HepG2 (cell line): ENCODE data around the gene NTN5. TPM values are rescaled to one million over a fixed set of nuclear protein-coding genes. Genes with fewer than 3 reads are reported as not detected.

ENCODE experiments used
- ASH2L ChIP-seq: fragments of 300-600, 200-600 bp; sonication (generic); IDR thresholded peaks from 2 replicates; pipeline ENCODE4 v1.7.0; 2017; ENCODE audit warnings: low read depth, mild to moderate bottlenecking, moderate library complexity, mixed read lengths, low read length; ENCODE audit not compliant: insufficient read length
- BCL6 ChIP-seq: IDR thresholded peaks from 2 replicates; pipeline ENCODE4 v1.6.1; 2016; ENCODE audit warnings: missing genetic modification reagents, missing compliant biosample characterization
- CHD4 ChIP-seq: fragments of 200-600 bp; sonication (generic); IDR thresholded peaks from 2 replicates; pipeline ENCODE4 v1.7.0; 2017; ENCODE audit warnings: mild to moderate bottlenecking, low read length, borderline replicate concordance
- EEA1 ChIP-seq: sonication (generic); formaldehyde crosslinking; IDR thresholded peaks from 2 replicates; pipeline ENCODE4 v1.5.1; 2020; ENCODE audit warnings: mild to moderate bottlenecking, missing genetic modification reagents, borderline replicate concordance
- FOXK2 ChIP-seq: fragments of 450-650 bp; IDR thresholded peaks from 2 replicates; pipeline ENCODE4 v1.6.1; 2016
- HNF4A ChIP-seq: sonication (generic); formaldehyde crosslinking; IDR thresholded peaks from 2 replicates; pipeline ENCODE4 v1.4.0; 2020; ENCODE audit warnings: missing genetic modification reagents
- KLF13 ChIP-seq: sonication (generic); formaldehyde crosslinking; IDR thresholded peaks from 2 replicates; pipeline ENCODE4 v1.4.0; 2020; ENCODE audit warnings: mild to moderate bottlenecking, missing genetic modification reagents
- LBX2 ChIP-seq: sonication (generic); formaldehyde crosslinking; IDR thresholded peaks from 2 replicates; pipeline ENCODE4 v1.5.0; 2020; ENCODE audit warnings: missing genetic modification reagents, mild to moderate bottlenecking, borderline replicate concordance
- MAZ ChIP-seq, 2 experiments: sonication (generic) in 1 of 2; formaldehyde crosslinking in 1 of 2; IDR thresholded peaks; 2 replicates each; pipeline versions ENCODE4 v1.5.0 to v1.6.1; 2012 to 2020; ENCODE audit warnings: low read depth in 2 of 2, mild to moderate bottlenecking in 2 of 2, borderline replicate concordance in 1 of 2, improper control_type of control experiment in 1 of 2, low read length in 1 of 2, missing genetic modification reagents in 1 of 2, moderate library complexity in 1 of 2
- PHF21A ChIP-seq: sonication (generic); formaldehyde crosslinking; IDR thresholded peaks from 2 replicates; pipeline ENCODE4 v1.5.0; 2020; ENCODE audit warnings: mild to moderate bottlenecking, missing genetic modification reagents
- RBFOX2 ChIP-seq: fragments of 200-400 bp; formaldehyde crosslinking; IDR thresholded peaks from 2 replicates; pipeline ENCODE4 v1.6.1; 2017; ENCODE audit warnings: low read depth, mild to moderate bottlenecking, low read length
- SP140L ChIP-seq: sonication (generic); formaldehyde crosslinking; IDR thresholded peaks from 2 replicates; pipeline ENCODE4 v1.4.0; 2020; ENCODE audit warnings: missing genetic modification reagents, borderline replicate concordance
- SYNCRIP ChIP-seq: fragments of 200-400 bp; formaldehyde crosslinking; IDR thresholded peaks from 2 replicates; pipeline ENCODE4 v1.6.1; 2018; ENCODE audit warnings: mild to moderate bottlenecking, low read depth, low read length; ENCODE audit not compliant: insufficient read depth
- ZBTB20 ChIP-seq: sonication (generic); formaldehyde crosslinking; IDR thresholded peaks from 2 replicates; pipeline ENCODE4 v1.8.1; 2023; ENCODE audit warnings: missing genetic modification reagents, low read depth, mild to moderate bottlenecking, borderline replicate concordance
- ZBTB37 ChIP-seq: sonication (generic); formaldehyde crosslinking; IDR thresholded peaks from 2 replicates; pipeline ENCODE4 v1.4.0; 2020; ENCODE audit warnings: mild to moderate bottlenecking, missing genetic modification reagents
- ZBTB43 ChIP-seq: sonication (generic); formaldehyde crosslinking; conservative IDR thresholded peaks from 2 replicates; pipeline ENCODE4 v1.4.0; 2020; ENCODE audit warnings: missing genetic modification reagents
- ZNF234 ChIP-seq: sonication (generic); formaldehyde crosslinking; conservative IDR thresholded peaks from 2 replicates; pipeline ENCODE4 v1.5.1; 2020; ENCODE audit warnings: mild to moderate bottlenecking, missing genetic modification reagents
- ZNF451 ChIP-seq: sonication (generic); formaldehyde crosslinking; IDR thresholded peaks from 2 replicates; pipeline ENCODE4 v1.5.0; 2020; ENCODE audit warnings: mild to moderate bottlenecking, missing genetic modification reagents
- ZNF460 ChIP-seq: sonication (generic); formaldehyde crosslinking; IDR thresholded peaks from 2 replicates; pipeline ENCODE4 v1.5.1; 2020; ENCODE audit warnings: missing genetic modification reagents, mild to moderate bottlenecking, borderline replicate concordance
- ZXDC ChIP-seq: sonication (generic); formaldehyde crosslinking; IDR thresholded peaks from 2 replicates; pipeline ENCODE4 v1.5.0; 2020; ENCODE audit warnings: mild to moderate bottlenecking, missing genetic modification reagents
- polyA plus RNA-seq, 8 experiments: library from polyadenylated mRNA; depleted of rRNA in 3 of 8; stranded (reverse) in 7 of 8; unstranded in 1 of 8; fragments of >200 nt; fragmentation: Illumina TruSeq in 4 of 8; extraction: Trizol in 4 of 8; gene quantifications; 2 replicates each; pipeline versions ENCODE4 v1.2.1 to v1.2.3, GENCODE V29; 2011 to 2016; ENCODE audit warnings: low read depth in 4 of 8, missing spikeins in 1 of 8, mixed read lengths in 1 of 8; ENCODE audit not compliant: insufficient read depth in 1 of 8
- total RNA-seq, 5 experiments: library from RNA; depleted of rRNA; stranded (reverse); fragments of >200 nt; fragmentation: Illumina TruSeq; extraction: Trizol; gene quantifications; 2 replicates each; pipeline ENCODE4 v1.2.3, GENCODE V29; 2016; ENCODE audit warnings: low read depth in 1 of 5

The NTN5 gene
- total and polyA plus RNA-seq, 2 of the 13 experiments (the other 11 are each of a cell fraction or from before 2014, with no cell fraction given): 0.05 TPM; not detected in 1

GRCh38 chr19:48714759-48715675, 42.2 kb upstream of the NTN5 start (continued):
- TF ChIP-seq ZBTB37 (CRISPR knock-in tag): no peak
- 0 out of 2 replicates have a peak, but pooled peaks have one; percentile 26 for TF ChIP-seq ZBTB20 (CRISPR knock-in tag)
- peak; percentile 63; the same call in 1 of the 2 replicates for TF ChIP-seq EEA1
- TF ChIP-seq HNF4A: peak; percentile 51
- no peak for TF ChIP-seq ZXDC (CRISPR knock-in tag)
- TF ChIP-seq ZNF460: no peak; the same call in 1 of the 2 replicates
- TF ChIP-seq SP140L (CRISPR knock-in tag): no peak
- TF ChIP-seq BCL6 (CRISPR knock-in tag): no peak
- peak; percentile 25 for TF ChIP-seq ASH2L
- TF ChIP-seq LBX2 (CRISPR knock-in tag): no peak
- no peak for TF ChIP-seq KLF13 (CRISPR knock-in tag)
- 0 out of 2 replicates have a peak, but pooled peaks have one; percentile 0 for TF ChIP-seq PHF21A (CRISPR knock-in tag)
- TF ChIP-seq CHD4: no peak
- 0 out of 2 replicates have a peak, but pooled peaks have one; percentile 33 for TF ChIP-seq ZNF451 (CRISPR knock-in tag)
- no peak for TF ChIP-seq SYNCRIP
- no peak for TF ChIP-seq MAZ (IDR thresholded peaks at IDR 0.05; ENCODE audit: borderline replicate concordance, low read depth, low read length)
- peak; percentile 24; the same call in 1 of the 2 replicates for TF ChIP-seq MAZ (CRISPR knock-in tag; IDR thresholded peaks at IDR 0.05; ENCODE audit: low read depth)
- 0 out of 2 replicates have a peak, but pooled peaks have one; percentile 27 for TF ChIP-seq RBFOX2
- no peak for TF ChIP-seq FOXK2
- TF ChIP-seq ZNF234: no peak
- TF ChIP-seq ZBTB43 (CRISPR knock-in tag): no peak
